ENCODE results near the gene MTPN. TPM values are rescaled to one million over a fixed set of nuclear protein-coding genes. Genes with fewer than 3 reads are reported as not detected.

MTPN gene
- total RNA-seq, 1 donor from 2014 or later, result 173 TPM

DNA sequence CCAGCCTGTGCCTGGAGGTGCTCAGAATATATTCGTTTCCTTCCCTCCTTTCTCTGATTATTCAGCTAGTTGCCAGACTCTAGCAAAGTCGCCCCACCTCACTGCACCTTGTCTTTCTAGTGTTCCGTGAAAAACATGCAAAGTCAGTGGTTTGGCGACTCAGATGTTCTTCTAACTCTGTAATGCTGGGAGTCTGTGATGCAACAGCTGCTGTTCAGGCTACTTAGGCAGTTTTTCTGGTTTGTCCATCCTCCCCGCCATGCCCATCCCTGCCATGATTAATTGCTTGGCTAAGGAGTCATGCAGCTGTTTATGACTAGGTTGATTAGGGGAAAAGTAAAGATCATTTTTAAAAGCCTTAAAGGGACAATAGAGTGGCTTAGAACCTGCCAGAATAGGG, 99.4 kb downstream of the MTPN start:
- Mint-ChIP-seq H3K27me3 (ENCODE audit: low read depth, unreplicated experiment) (no peaks in the 10 kb centered on the region), H3K9me3 (ENCODE audit: unreplicated experiment) (no peaks in the 10 kb centered on the region), H3K4me3 (ENCODE audit: unreplicated experiment) (no peak overlapping the region), H3K36me3 (ENCODE audit: low read depth, unreplicated experiment) (no peaks in the 10 kb centered on the region), H3K4me1 (ENCODE audit: low read depth, unreplicated experiment) (peaks cover 21% of the 10 kb centered on the region), H3K27ac (ENCODE audit: unreplicated experiment) (peak overlapping the region; percentile 60)
- Histone ChIP-seq H2AFZ (ENCODE audit: low read depth, low read length) (no peak overlapping the region), H3K9me3 (ENCODE audit: insufficient read depth, low read depth, low read length) (no peaks in the 10 kb centered on the region), H3K4me1 (ENCODE audit: insufficient read depth, low read length) (peaks cover 5% of the 10 kb centered on the region), H3K27me3 (ENCODE audit: insufficient read depth, low read length) (no peaks in the 10 kb centered on the region), H3K79me2 (ENCODE audit: insufficient read depth, low read length) (no peaks in the 10 kb centered on the region), H3K36me3 (ENCODE audit: insufficient read depth, low read length) (no peaks in the 10 kb centered on the region), H3K27ac (ENCODE audit: low read depth, low read length) (no peak overlapping the region), H3K9ac (ENCODE audit: low read length) (no peak overlapping the region), H4K20me1 (ENCODE audit: insufficient read depth, low read length) (no peaks in the 10 kb centered on the region), H3K4me3 (ENCODE audit: insufficient read depth, low read depth, low read length) (no peak overlapping the region), H3K4me2 (ENCODE audit: low read length) (no peak overlapping the region)
- peak; percentile 79 for DNase-seq (ENCODE audit: low read depth)
- TF ChIP-seq, protein P1, sequence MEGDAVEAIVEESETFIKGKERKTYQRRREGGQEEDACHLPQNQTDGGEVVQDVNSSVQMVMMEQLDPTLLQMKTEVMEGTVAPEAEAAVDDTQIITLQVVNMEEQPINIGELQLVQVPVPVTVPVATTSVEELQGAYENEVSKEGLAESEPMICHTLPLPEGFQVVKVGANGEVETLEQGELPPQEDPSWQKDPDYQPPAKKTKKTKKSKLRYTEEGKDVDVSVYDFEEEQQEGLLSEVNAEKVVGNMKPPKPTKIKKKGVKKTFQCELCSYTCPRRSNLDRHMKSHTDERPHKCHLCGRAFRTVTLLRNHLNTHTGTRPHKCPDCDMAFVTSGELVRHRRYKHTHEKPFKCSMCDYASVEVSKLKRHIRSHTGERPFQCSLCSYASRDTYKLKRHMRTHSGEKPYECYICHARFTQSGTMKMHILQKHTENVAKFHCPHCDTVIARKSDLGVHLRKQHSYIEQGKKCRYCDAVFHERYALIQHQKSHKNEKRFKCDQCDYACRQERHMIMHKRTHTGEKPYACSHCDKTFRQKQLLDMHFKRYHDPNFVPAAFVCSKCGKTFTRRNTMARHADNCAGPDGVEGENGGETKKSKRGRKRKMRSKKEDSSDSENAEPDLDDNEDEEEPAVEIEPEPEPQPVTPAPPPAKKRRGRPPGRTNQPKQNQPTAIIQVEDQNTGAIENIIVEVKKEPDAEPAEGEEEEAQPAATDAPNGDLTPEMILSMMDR (IDR thresholded peaks at IDR 0.05; ENCODE audit: insufficient read depth, low read depth, low read length), result no peak
- TF ChIP-seq EZH2 (IDR thresholded peaks at IDR 0.05; ENCODE audit: insufficient read depth, low read length), result no peak
- no peak for FAIRE-seq

Other genes starting within 250 kb of the MTPN start
- gene SLC13A4, start 249.2 kb downstream of the MTPN start, total RNA-seq, result 0.07 TPM in 1 of 2 replicates, not detected in the other
- not detected in 2 replicates for gene FAM180A, start 228.5 kb downstream of the MTPN start, total RNA-seq